Type B pancreatic cell (in vitro differentiated cells): Measurements from ENCODE around the gene SLC9B2. TPM values are rescaled to one million over a fixed set of nuclear protein-coding genes. Genes with fewer than 3 reads are reported as not detected.

Experiments used
- DNase-seq: peaks from one replicate; pipeline ENCODE4 v3.0.0; 2021; ENCODE audit warnings: mixed read lengths; ENCODE audit not compliant: unreplicated experiment; ENCODE audit errors: extremely low spot score
- H3K27ac Mint-ChIP-seq: 2 replicates; pipeline ENCODE4 v1.8.0; 2021; ENCODE audit warnings: mild to moderate bottlenecking, mixed read lengths
- H3K27me3 Mint-ChIP-seq: 2 replicates; pipeline ENCODE4 v1.8.0; 2021; ENCODE audit warnings: mixed read lengths
- H3K36me3 Mint-ChIP-seq: 2 replicates; pipeline ENCODE4 v1.8.0; 2021; ENCODE audit warnings: mixed read lengths
- H3K4me1 Mint-ChIP-seq: one replicate; pipeline ENCODE4 v1.8.0; 2021; ENCODE audit warnings: mixed read lengths; ENCODE audit not compliant: unreplicated experiment
- H3K4me3 Mint-ChIP-seq: 2 replicates; pipeline ENCODE4 v1.8.0; 2021; ENCODE audit warnings: mild to moderate bottlenecking, mixed read lengths
- H3K9me3 Mint-ChIP-seq: 2 replicates; pipeline ENCODE4 v1.8.0; 2021; ENCODE audit warnings: mixed read lengths
- CTCF ChIP-seq: fragments of 200-600 bp; sonication (generic); conservative IDR thresholded peaks from 2 replicates; pipeline ENCODE4 v1.5.0; 2021; ENCODE audit warnings: antibody characterized with exemption, mild to moderate bottlenecking
- total RNA-seq: library from RNA; stranded (reverse); gene quantifications from 2 replicates; pipeline ENCODE4 v1.2.1, GENCODE V29; 2021; ENCODE audit warnings: low replicate concordance

The SLC9B2 gene
- total RNA-seq, 1 donor from 2014 or later, result 12.9 TPM

GRCh38 chr4:103046416-103047290 is 29.9 kb downstream of the SLC9B2 start:
- peak; percentile 78 for TF ChIP-seq CTCF
- Mint-ChIP-seq H3K9me3 (no peaks in the 10 kb centered on the region), H3K4me3 (no peak overlapping the region), H3K27ac (no peak overlapping the region), H3K27me3 (peaks cover 3% of the 10 kb centered on the region), H3K36me3 (peaks cover 6% of the 10 kb centered on the region), H3K4me1 (no peaks in the 10 kb centered on the region)
- DNase-seq, result no peak

GRCh38 chr4:103044183-103044582 is 32.4 kb downstream of the SLC9B2 start:
- no peaks in the 10 kb centered on the region for H3K4me1 Mint-ChIP-seq
- no peak for DNase-seq
- no peak overlapping the region for H3K4me3 Mint-ChIP-seq
- no peaks in the 10 kb centered on the region for H3K9me3 Mint-ChIP-seq
- H3K36me3 Mint-ChIP-seq, result peaks cover 6% of the 10 kb centered on the region
- H3K27me3 Mint-ChIP-seq, result peaks cover 3% of the 10 kb centered on the region
- no peak for TF ChIP-seq CTCF
- no peak overlapping the region for H3K27ac Mint-ChIP-seq

GRCh38 chr4:103036169-103036568 is 40.4 kb downstream of the SLC9B2 start:
- H3K4me3 Mint-ChIP-seq, result no peak overlapping the region
- peaks cover 4% of the 10 kb centered on the region for H3K36me3 Mint-ChIP-seq
- H3K9me3 Mint-ChIP-seq, result no peaks in the 10 kb centered on the region
- no peak for TF ChIP-seq CTCF
- DNase-seq, result no peak
- H3K4me1 Mint-ChIP-seq, result no peaks in the 10 kb centered on the region
- H3K27me3 Mint-ChIP-seq, result no peaks in the 10 kb centered on the region
- no peak overlapping the region for H3K27ac Mint-ChIP-seq

- Mint-ChIP-seq H3K36me3 (peaks cover 4% of the 10 kb centered on the region), H3K27me3 (no peaks in the 10 kb centered on the region), H3K4me1 (no peaks in the 10 kb centered on the region), H3K27ac (no peak overlapping the region), H3K9me3 (no peaks in the 10 kb centered on the region), H3K4me3 (no peak overlapping the region)
- peak; percentile 62 for TF ChIP-seq CTCF
- DNase-seq, result no peak
These were observed 44.0 kb downstream of the SLC9B2 start for GRCh38 chr4:103032574-103032973.

GRCh38 chr4:103030791-103031190 is 45.8 kb downstream of the SLC9B2 start:
- no peaks in the 10 kb centered on the region for H3K4me1 Mint-ChIP-seq
- H3K36me3 Mint-ChIP-seq, result no peaks in the 10 kb centered on the region
- no peak for TF ChIP-seq CTCF
- H3K9me3 Mint-ChIP-seq, result no peaks in the 10 kb centered on the region
- no peak overlapping the region for H3K4me3 Mint-ChIP-seq
- no peaks in the 10 kb centered on the region for H3K27me3 Mint-ChIP-seq
- DNase-seq, result no peak
- no peak overlapping the region for H3K27ac Mint-ChIP-seq
